Neutrophil (primary cell): ENCODE data around the gene TMEFF2.

Experiments used
- H3K27ac ChIP-seq: fragments of 200-600 bp; sonication (generic); 2 replicates; pipeline ENCODE4 v1.5.1; 2016; ENCODE audit warnings: mild to moderate bottlenecking, moderate library complexity
- H3K27me3 ChIP-seq: fragments of 200-600 bp; sonication (generic); 2 replicates; pipeline ENCODE4 v1.6.0; 2016; ENCODE audit warnings: mild to moderate bottlenecking
- H3K36me3 ChIP-seq: fragments of 200-600 bp; sonication (generic); 2 replicates; pipeline ENCODE4 v1.5.1; 2017
- H3K4me1 ChIP-seq, 2 experiments: fragments of 200-600 bp in 1 of 2; sonication (generic) in 1 of 2; 1 replicate in 1 of 2; 2 replicates in 1 of 2; pipeline versions ENCODE4 v1.5.1 to v1.6.1; 2013 to 2016; ENCODE audit warnings: low read depth in 1 of 2, low read length in 1 of 2, mild to moderate bottlenecking in 1 of 2, moderate library complexity in 1 of 2; ENCODE audit not compliant: control insufficient read depth in 1 of 2, insufficient read depth in 1 of 2
- H3K4me3 ChIP-seq, 2 experiments: fragments of 200-600 bp in 1 of 2; sonication (generic) in 1 of 2; 1 replicate in 1 of 2; 2 replicates in 1 of 2; pipeline ENCODE4 v1.5.1; 2013 to 2016; ENCODE audit warnings: low read depth in 1 of 2, low read length in 1 of 2, mild to moderate bottlenecking in 1 of 2, moderate library complexity in 1 of 2
- H3K9me3 ChIP-seq: fragments of 200-600 bp; sonication (generic); 2 replicates; pipeline ENCODE4 v1.5.1; 2016
- CTCF ChIP-seq: fragments of 200-600 bp; sonication (generic); IDR thresholded peaks from 2 replicates; pipeline ENCODE4 v1.5.1; 2016; ENCODE audit warnings: antibody characterized with exemption

Gene TMEFF2

GRCh38 chr2:192194866-192195547 lies at the start of gene TMEFF2:
Gene TMEFF2, minus strand, starts transcription at chr2:192194933. Its CDS starts 409 bp downstream, at chr2:192194524.
- peaks cover 98% of the 10 kb centered on the region for H3K27me3 ChIP-seq
- H3K4me1 ChIP-seq, result peaks cover 9 to 21% of the 10 kb centered on the region in 2 experiments
- H3K36me3 ChIP-seq, result no peaks in the 10 kb centered on the region
- TF ChIP-seq CTCF, result no peak
- no peaks in the 10 kb centered on the region for H3K9me3 ChIP-seq
- no peak within 1 kb of the TSS for H3K27ac ChIP-seq
- H3K4me3 ChIP-seq, result peak within 1 kb of the TSS; percentile 1 to 8

- no peak for TF ChIP-seq CTCF
Measured at GRCh38 chr2:192243488-192243887, 48.8 kb upstream of the TMEFF2 start.

GRCh38 chr2:192236136-192236535 lies 41.4 kb upstream of the TMEFF2 start:
- no peak overlapping the region for H3K4me3 ChIP-seq
- no peaks in the 10 kb centered on the region for H3K27me3 ChIP-seq
- no peaks in the 10 kb centered on the region for H3K36me3 ChIP-seq
- H3K4me1 ChIP-seq, result no peaks in the 10 kb centered on the region
- H3K27ac ChIP-seq, result no peak overlapping the region
- TF ChIP-seq CTCF, result no peak
- H3K9me3 ChIP-seq, result no peaks in the 10 kb centered on the region

More at GRCh38 chr2:192243488-192243887, 48.8 kb upstream of the TMEFF2 start:
- H3K9me3 ChIP-seq, result no peaks in the 10 kb centered on the region
- H3K27me3 ChIP-seq, result no peaks in the 10 kb centered on the region
- no peak overlapping the region for H3K27ac ChIP-seq
- H3K4me1 ChIP-seq, result no peaks in the 10 kb centered on the region
- no peak overlapping the region for H3K4me3 ChIP-seq
- H3K36me3 ChIP-seq, result no peaks in the 10 kb centered on the region

- no peak for TF ChIP-seq CTCF
Measured at GRCh38 chr2:192230889-192231453, 36.2 kb upstream of the TMEFF2 start.

GRCh38 chr2:192228685-192229084 lies 34.0 kb upstream of the TMEFF2 start:
- no peaks in the 10 kb centered on the region for H3K9me3 ChIP-seq
- no peak overlapping the region for H3K27ac ChIP-seq
- no peak for TF ChIP-seq CTCF
- H3K4me3 ChIP-seq, result no peak overlapping the region
- H3K4me1 ChIP-seq, result no peaks in the 10 kb centered on the region
- H3K27me3 ChIP-seq, result no peaks in the 10 kb centered on the region
- no peaks in the 10 kb centered on the region for H3K36me3 ChIP-seq

More at GRCh38 chr2:192230889-192231453, 36.2 kb upstream of the TMEFF2 start:
- Histone ChIP-seq H3K9me3 (no peaks in the 10 kb centered on the region), H3K27ac (no peak overlapping the region), H3K4me3 (no peak overlapping the region), H3K36me3 (no peaks in the 10 kb centered on the region), H3K4me1 (no peaks in the 10 kb centered on the region), H3K27me3 (no peaks in the 10 kb centered on the region)
